IPS-NIHi7 (cell line): ENCODE measurements around the gene NAT14.
"Not testable (repeated sequence)": the region's sequence is repeated elsewhere in the genome, so short reads cannot be mapped to it uniquely, and the experiment has no call there.

ENCODE experiments used
- DNase-seq: peaks from one replicate; pipeline ENCODE4 v3.0.0; 2012; ENCODE audit warnings: mixed read lengths; ENCODE audit errors: extremely low spot score

Gene NAT14

GRCh38 chr19:55486971-55487923 lies 2.3 kb downstream of the NAT14 start:
- DNase-seq, result no peak

DNA sequence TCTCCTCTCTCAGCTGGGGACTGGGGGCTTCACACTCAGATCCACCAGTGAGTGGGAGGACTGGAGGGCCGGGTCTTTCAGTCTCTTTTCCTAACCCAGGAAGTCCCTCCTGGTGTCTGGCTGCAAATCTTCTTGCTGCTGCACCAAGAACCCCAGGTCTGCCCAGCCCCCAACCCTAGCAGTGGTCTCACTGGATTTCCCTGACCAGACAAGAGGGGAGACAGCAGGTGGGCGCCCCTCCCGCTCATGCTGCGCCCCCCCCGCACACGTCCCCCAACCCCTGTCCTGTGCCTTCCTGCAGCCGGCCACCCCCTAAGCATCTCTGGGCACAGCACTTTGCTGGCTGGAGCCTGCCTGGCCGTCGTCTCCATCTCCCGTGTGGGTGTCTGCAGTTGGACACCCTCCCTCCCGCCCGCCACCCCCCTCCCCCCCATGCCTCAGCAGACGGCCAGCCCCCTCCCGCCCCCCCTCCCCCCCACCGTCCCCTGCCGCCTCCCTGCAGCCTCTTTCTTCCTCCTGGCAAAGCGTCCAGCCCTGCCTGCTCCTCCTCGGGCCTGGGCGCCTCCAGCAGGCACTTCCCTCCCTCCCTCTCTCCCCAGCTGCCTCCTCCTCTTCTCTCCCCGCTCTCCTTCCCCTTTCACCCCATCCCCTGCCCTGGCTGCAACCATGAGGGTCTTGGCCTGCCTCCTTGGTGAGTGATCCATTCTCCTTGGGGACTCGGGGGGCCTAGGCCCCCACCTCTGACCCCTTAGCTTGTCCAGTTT lies 3.1 kb downstream of the NAT14 start, which contains the start of gene SSC5D:
SSC5D (plus strand) TSS at position 513 of the 764 bp plus-strand sequence; CDS start at position 667, 154 bp downstream.
- peak; percentile 52 for DNase-seq

- no peak for DNase-seq
These were observed 4.2 kb downstream of the NAT14 start for GRCh38 chr19:55488986-55489710.

- no peak for DNase-seq
These were observed 4.9 kb downstream of the NAT14 start for GRCh38 chr19:55489711-55490477.

- no peak for DNase-seq
These were observed 5.8 kb downstream of the NAT14 start for GRCh38 chr19:55490478-55491432.

- DNase-seq, result no peak
These were observed 6.8 kb downstream of the NAT14 start for GRCh38 chr19:55491546-55492360.

DNA sequence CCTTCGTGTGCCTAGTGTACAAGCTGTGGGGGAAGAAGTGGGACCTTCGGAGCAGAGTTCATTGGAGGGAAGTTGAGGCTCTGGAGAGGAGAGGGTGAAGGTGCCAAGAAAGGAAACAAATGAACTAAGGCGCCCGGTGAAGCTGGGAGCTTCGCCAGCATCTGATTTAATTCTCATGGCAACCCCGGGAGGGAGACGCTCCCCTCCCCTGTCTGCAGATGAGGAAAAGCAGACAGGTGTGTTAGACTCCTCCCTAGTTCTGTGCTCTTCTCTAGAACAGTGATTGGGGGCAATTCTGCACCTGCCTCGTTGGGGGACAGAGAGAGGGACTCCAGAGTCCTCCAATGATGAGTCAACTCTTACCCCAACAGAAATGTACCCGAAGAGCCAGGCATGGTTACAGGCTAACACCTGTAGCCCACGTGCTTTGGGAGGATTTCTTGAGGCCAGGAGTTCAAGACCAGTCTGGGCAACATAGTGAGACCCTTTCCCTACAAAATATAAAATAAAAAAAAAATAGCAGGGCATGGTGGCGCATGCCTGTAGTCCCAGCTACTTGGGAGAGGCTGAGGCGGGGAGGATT lies 7.5 kb downstream of the NAT14 start:
- no peak for DNase-seq

DNA sequence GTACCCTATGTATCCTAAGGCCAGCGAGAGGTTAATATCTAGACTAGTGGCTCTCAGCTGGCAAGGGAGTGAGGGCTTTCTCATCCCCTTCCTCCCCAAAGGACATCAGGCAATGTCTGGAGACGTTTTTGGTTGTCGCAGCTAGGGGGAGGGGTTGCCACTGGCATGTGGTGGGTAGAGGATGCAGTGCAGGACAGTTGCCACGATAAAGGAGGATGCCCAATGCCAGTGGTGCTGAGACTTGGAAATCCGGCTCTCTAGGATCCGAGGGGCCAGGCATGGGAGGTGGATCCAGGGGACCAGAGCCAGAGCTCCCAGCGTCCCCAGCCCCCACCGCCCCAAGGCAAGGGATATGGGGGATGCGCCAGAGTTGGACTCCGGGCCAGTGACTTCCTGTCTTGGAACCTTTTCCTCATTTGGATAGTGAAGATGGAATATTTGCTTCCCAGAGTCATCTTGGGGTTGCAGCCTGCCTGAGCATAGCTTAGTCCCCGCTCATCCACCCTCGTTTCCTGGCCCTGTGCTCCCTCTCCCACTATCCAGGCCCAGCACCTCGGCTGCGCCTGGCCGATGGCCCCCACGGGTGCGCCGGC lies 8.2 kb downstream of the NAT14 start:
- DNase-seq, result no peak

DNA sequence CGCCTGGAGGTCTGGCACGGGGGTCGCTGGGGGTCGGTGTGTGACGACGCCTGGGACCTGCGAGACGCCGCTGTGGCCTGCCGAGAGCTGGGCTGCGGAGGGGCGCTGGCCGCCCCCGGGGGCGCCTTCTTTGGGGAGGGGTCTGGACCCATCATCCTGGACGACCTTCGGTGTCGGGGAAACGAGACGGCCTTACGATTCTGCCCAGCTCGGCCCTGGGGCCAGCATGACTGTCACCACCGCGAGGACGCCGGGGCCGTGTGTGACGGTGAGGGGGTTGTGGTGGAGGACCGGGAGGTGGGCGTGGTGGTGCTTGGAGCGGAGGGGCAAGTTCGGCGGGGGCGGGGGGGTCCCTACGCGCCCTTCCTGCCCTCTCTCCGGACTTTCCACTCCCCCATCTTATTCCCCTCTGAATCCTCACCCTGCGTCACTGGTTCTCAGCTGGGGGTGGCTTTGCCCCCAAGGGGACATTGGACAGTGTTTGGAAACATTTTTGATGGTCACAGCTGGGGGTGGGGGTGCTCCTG lies 8.7 kb downstream of the NAT14 start:
- DNase-seq, result no peak

DNA sequence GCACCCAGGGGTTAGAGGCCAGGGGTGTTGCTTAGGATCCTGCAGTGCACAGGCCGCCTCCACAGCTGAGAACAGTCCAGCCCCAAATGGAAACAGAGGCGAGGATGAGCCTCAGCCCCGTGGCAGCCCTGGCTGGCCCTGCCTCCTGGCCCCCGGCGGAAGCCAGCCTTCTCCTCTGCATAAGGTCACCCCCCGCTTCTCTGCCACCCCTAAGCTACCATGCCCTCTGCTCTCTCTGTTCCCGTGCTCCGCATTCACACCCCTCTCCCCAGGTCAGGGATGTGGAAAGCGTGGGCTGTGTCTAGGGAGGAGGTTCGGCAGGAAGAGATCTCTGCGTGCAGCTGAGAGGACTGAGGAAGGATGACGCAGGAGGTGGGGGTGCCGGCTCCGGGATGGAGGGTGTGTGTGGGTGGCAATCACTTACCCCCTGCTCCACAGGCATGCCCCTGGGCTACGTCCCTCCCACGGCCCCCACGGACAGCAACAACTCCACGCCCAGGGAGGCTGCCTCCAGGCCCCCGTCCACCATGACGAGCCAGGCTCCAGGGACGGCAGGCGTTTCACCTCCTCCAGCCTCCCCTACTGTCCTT lies 9.3 kb downstream of the NAT14 start:
- DNase-seq, result no peak

- peak; percentile 51 for DNase-seq
These were observed 10.8 kb downstream of the NAT14 start for GRCh38 chr19:55495646-55496349.

- DNase-seq, result not testable (repeated sequence)
These were observed 11.8 kb downstream of the NAT14 start for GRCh38 chr19:55496820-55497219.

GRCh38 chr19:55497763-55498162 lies 12.8 kb downstream of the NAT14 start:
- DNase-seq, result no peak

DNA sequence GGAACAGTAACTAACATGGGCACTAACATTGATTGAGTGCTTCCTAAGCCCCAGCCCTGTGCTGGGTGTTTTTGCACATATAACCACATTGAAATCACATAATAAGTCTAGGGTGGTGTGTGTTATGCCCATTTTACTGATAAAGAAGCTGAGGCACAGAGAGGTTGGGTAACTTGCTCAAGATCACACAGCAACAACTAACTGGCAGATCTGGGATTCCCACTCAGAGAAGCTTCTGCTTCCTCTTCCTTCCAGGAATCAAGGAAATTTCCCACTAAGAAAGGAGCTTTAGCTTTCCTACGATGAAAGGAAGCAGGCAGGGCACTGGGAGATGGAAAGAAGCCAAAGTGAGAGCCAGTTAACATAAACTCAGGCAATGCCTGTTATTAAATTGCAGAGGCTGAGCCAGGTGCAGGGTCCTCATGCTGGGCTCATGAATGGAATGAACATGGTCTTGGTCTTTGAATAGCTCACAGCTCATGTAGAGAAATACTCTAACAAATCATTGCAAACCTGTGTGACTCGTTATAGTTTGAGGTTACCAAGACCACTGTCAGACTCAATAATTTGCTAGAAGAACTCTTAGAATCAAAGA lies 13.4 kb downstream of the NAT14 start:
- DNase-seq, result no peak

GRCh38 chr19:55500368-55500952 lies 15.5 kb downstream of the NAT14 start:
- DNase-seq, result no peak
